T1000 (cell line): ENCODE results near the gene NR0B2.
"Not testable (repeated sequence)": the region's sequence is repeated elsewhere in the genome, so short reads cannot be mapped to it uniquely, and the experiment has no call there.

ENCODE experiments used
- DNase-seq: peaks from one replicate; lab custom pipeline; 2025; ENCODE audit warnings: mixed read lengths; lab: John Stamatoyannopoulos, UW

NR0B2 gene

GRCh38 chr1:26889551-26890466, 24.0 kb downstream of the NR0B2 start, which contains the start of gene GPN2:
Gene GPN2, minus strand, starts transcription at chr1:26890283. Its CDS starts 187 bp downstream, at chr1:26890096.
- DNase-seq, result peak; percentile 40

- DNase-seq, result no peak
These were observed 25.5 kb downstream of the NR0B2 start for GRCh38 chr1:26888231-26888630.

GRCh38 chr1:26887125-26887524, 26.6 kb downstream of the NR0B2 start:
- DNase-seq, result no peak

GRCh38 chr1:26882696-26883463, 30.9 kb downstream of the NR0B2 start:
- DNase-seq, result no peak

GRCh38 chr1:26881611-26882010, 32.2 kb downstream of the NR0B2 start:
- not testable (repeated sequence) for DNase-seq

GRCh38 chr1:26879793-26880192, 34.0 kb downstream of the NR0B2 start:
- DNase-seq, result no peak

GRCh38 chr1:26877326-26877725, 36.4 kb downstream of the NR0B2 start:
- no peak for DNase-seq

- DNase-seq, result no peak
These were observed 38.9 kb downstream of the NR0B2 start for GRCh38 chr1:26874896-26875295.

- not testable (repeated sequence) for DNase-seq
These were observed 40.7 kb downstream of the NR0B2 start for GRCh38 chr1:26873097-26873496.

- peak; percentile 98 for DNase-seq
These were observed 48.9 kb downstream of the NR0B2 start for GRCh38 chr1:26864610-26865480.

- DNase-seq, result no peak
These were observed 50.1 kb downstream of the NR0B2 start for GRCh38 chr1:26863685-26864077.

GRCh38 chr1:26862781-26863684, 50.7 kb downstream of the NR0B2 start, which contains the start of gene SFN:
Gene SFN, plus strand, starts transcription at chr1:26863149. Its CDS starts 64 bp downstream, at chr1:26863213.
- DNase-seq, result no peak

GRCh38 chr1:26861889-26862378, 51.8 kb downstream of the NR0B2 start:
- DNase-seq, result peak; percentile 63
